ENCODE data around the gene MYEF2.

MYEF2 gene

GRCh38 chr15:48112242-48112641, 65.9 kb downstream of the MYEF2 start:
- H3K9me3 ChIP-seq (ENCODE audit: insufficient read depth, low read length): no peaks in the 10 kb centered on the region
- H3K4me1 ChIP-seq (ENCODE audit: low read length): no peaks in the 10 kb centered on the region
- no peak overlapping the region for H3K27ac ChIP-seq (ENCODE audit: low read length)
- no peak overlapping the region for H2AFZ ChIP-seq (ENCODE audit: low read depth, low read length)
- H3K4me2 ChIP-seq (ENCODE audit: low read length): no peak overlapping the region
- H3K27me3 ChIP-seq (ENCODE audit: low read depth, low read length): peaks cover 20% of the 10 kb centered on the region
- H3K36me3 ChIP-seq (replicated peaks; ENCODE audit: low read depth, low read length): no peaks in the 10 kb centered on the region
- H3K9ac ChIP-seq (ENCODE audit: low read length): no peak overlapping the region
- H4K20me1 ChIP-seq (ENCODE audit: insufficient read depth, low read length): no peaks in the 10 kb centered on the region
- no peaks in the 10 kb centered on the region for H3K79me2 ChIP-seq (ENCODE audit: low read length)
- TF ChIP-seq CTCF (IDR thresholded peaks at IDR 0.05; ENCODE audit: low read depth, low read length): peak; percentile 51
- no peak for TF ChIP-seq EZH2phosphoT487 (IDR thresholded peaks at IDR 0.05; ENCODE audit: low read depth)
- H3K4me3 ChIP-seq (ENCODE audit: low read length): no peak overlapping the region

- TF ChIP-seq EZH2phosphoT487 (IDR thresholded peaks at IDR 0.05; ENCODE audit: low read depth): no peak
- no peak for TF ChIP-seq CTCF (IDR thresholded peaks at IDR 0.05; ENCODE audit: low read depth, low read length)
- no peaks in the 10 kb centered on the region for H3K4me1 ChIP-seq (ENCODE audit: low read length)
Observed at GRCh38 chr15:48109856-48110531, 68.1 kb downstream of the MYEF2 start.

GRCh38 chr15:48109212-48109611, 68.9 kb downstream of the MYEF2 start:
- no peaks in the 10 kb centered on the region for H3K36me3 ChIP-seq (replicated peaks; ENCODE audit: low read depth, low read length)
- H3K4me2 ChIP-seq (ENCODE audit: low read length): no peak overlapping the region
- no peak overlapping the region for H3K27ac ChIP-seq (ENCODE audit: low read length)
- no peak overlapping the region for H3K4me3 ChIP-seq (ENCODE audit: low read length)
- no peaks in the 10 kb centered on the region for H3K79me2 ChIP-seq (ENCODE audit: low read length)
- no peaks in the 10 kb centered on the region for H4K20me1 ChIP-seq (ENCODE audit: insufficient read depth, low read length)
- H3K4me1 ChIP-seq (ENCODE audit: low read length): no peaks in the 10 kb centered on the region
- H3K9me3 ChIP-seq (ENCODE audit: insufficient read depth, low read length): no peaks in the 10 kb centered on the region
- no peak overlapping the region for H2AFZ ChIP-seq (ENCODE audit: low read depth, low read length)
- TF ChIP-seq CTCF (IDR thresholded peaks at IDR 0.05; ENCODE audit: low read depth, low read length) (no peak), EZH2phosphoT487 (IDR thresholded peaks at IDR 0.05; ENCODE audit: low read depth) (no peak)
- H3K9ac ChIP-seq (ENCODE audit: low read length): no peak overlapping the region
- peaks cover 38% of the 10 kb centered on the region for H3K27me3 ChIP-seq (ENCODE audit: low read depth, low read length)

More at GRCh38 chr15:48109856-48110531, 68.1 kb downstream of the MYEF2 start:
- Histone ChIP-seq H2AFZ (ENCODE audit: low read depth, low read length) (no peak overlapping the region), H3K9me3 (ENCODE audit: insufficient read depth, low read length) (no peaks in the 10 kb centered on the region), H3K79me2 (ENCODE audit: low read length) (no peaks in the 10 kb centered on the region), H3K9ac (ENCODE audit: low read length) (no peak overlapping the region), H3K36me3 (replicated peaks; ENCODE audit: low read depth, low read length) (no peaks in the 10 kb centered on the region), H3K4me2 (ENCODE audit: low read length) (no peak overlapping the region), H3K4me3 (ENCODE audit: low read length) (no peak overlapping the region), H3K27ac (ENCODE audit: low read length) (no peak overlapping the region), H4K20me1 (ENCODE audit: insufficient read depth, low read length) (no peaks in the 10 kb centered on the region), H3K27me3 (ENCODE audit: low read depth, low read length) (peaks cover 34% of the 10 kb centered on the region)

- H3K4me1 ChIP-seq (ENCODE audit: low read length): no peaks in the 10 kb centered on the region
- no peaks in the 10 kb centered on the region for H3K9me3 ChIP-seq (ENCODE audit: insufficient read depth, low read length)
- no peaks in the 10 kb centered on the region for H3K36me3 ChIP-seq (replicated peaks; ENCODE audit: low read depth, low read length)
- H3K27me3 ChIP-seq (ENCODE audit: low read depth, low read length): peaks cover 45% of the 10 kb centered on the region
- H2AFZ ChIP-seq (ENCODE audit: low read depth, low read length): no peak overlapping the region
- H3K9ac ChIP-seq (ENCODE audit: low read length): no peak overlapping the region
- TF ChIP-seq CTCF (IDR thresholded peaks at IDR 0.05; ENCODE audit: low read depth, low read length): no peak
- TF ChIP-seq EZH2phosphoT487 (IDR thresholded peaks at IDR 0.05; ENCODE audit: low read depth): no peak
- H3K79me2 ChIP-seq (ENCODE audit: low read length): no peaks in the 10 kb centered on the region
- no peak overlapping the region for H3K27ac ChIP-seq (ENCODE audit: low read length)
- H3K4me3 ChIP-seq (ENCODE audit: low read length): no peak overlapping the region
- no peak overlapping the region for H3K4me2 ChIP-seq (ENCODE audit: low read length)
- no peaks in the 10 kb centered on the region for H4K20me1 ChIP-seq (ENCODE audit: insufficient read depth, low read length)
Observed at GRCh38 chr15:48105936-48106335, 72.2 kb downstream of the MYEF2 start.
